ENCODE results near the gene ZFPM1.

GRCh38 chr16:88511060-88511459 lies 58.0 kb downstream of the ZFPM1 start:
- TF ChIP-seq CTCF (IDR thresholded peaks at IDR 0.05) (no peak), POLR2A (IDR thresholded peaks at IDR 0.05) (no peak)
